AG09319 (cell line): ENCODE results near the gene IL6ST.
"Not testable (repeated sequence)": the region's sequence is repeated elsewhere in the genome, so short reads cannot be mapped to it uniquely, and the experiment has no call there.

Experiments
- DNase-seq: peaks from one replicate; pipeline ENCODE4 v3.0.0-alpha.2; 2010; ENCODE audit warnings: low read depth; ENCODE audit errors: extremely low read depth
- CTCF ChIP-seq: IDR thresholded peaks from 2 replicates; pipeline ENCODE4 v1.5.1; 2011; ENCODE audit warnings: low read depth, mild to moderate bottlenecking, inconsistent platforms, low read length, moderate library complexity

IL6ST gene

DNA sequence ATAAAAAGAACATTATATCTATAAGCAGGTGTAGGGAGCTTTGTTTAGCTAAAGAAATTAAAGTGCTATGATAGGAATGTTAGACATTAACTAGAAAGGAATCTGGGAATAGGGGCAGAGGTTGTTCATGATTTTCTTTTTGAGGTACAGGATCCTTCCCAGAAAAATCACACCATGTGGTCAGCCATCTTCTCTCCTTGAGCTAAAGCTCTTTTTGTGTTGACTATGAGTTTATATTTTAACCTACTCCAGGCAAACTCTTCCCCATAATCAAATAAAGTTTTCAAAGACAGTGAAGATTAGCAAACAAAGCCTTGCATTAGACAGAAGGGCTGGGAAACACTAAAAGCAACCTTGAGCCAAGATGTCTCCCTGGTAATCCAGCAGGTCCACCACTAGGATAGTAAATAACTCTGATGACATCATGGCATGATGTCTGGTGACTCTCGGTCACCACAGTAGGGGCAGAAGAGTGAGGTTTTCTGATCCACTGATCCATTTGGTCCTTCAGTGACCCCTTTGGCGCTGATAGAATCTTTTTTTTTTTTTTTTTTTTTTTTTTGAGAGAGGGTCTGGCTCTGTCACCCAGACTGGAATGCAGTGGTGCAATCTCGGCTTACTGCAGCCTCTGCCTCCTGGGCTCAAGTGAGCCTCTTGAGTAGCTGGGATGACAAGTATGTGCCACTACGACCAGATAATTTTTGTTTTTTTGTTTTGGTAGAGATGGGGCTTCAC, 30.6 kb upstream of the IL6ST start:
- TF ChIP-seq CTCF: no peak
- no peak for DNase-seq

- no peak for DNase-seq
- no peak for TF ChIP-seq CTCF
Measured at GRCh38 chr5:56024810-56025150, 30.0 kb upstream of the IL6ST start.

DNA sequence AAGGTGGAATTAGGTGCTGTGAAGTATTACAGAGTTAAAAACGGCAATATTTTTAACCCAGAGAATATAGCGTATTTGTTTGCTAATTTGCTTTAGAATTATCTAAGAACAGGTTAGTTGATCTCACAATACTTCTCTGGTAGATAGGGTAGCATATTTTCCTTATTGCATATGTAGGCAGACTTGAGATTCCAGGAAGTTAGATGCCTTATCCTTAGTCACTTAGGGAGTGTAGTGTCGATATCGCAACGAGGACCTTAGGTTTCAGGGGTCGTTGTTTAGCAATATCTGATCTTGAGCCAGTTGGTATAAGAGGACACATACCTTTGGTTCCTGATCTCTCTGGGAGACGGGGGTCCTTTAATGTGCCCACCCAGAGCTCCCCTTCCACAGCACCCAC, 28.5 kb upstream of the IL6ST start:
- no peak for DNase-seq
- TF ChIP-seq CTCF: no peak

- no peak for TF ChIP-seq CTCF
- DNase-seq: peak; percentile 74
Measured at GRCh38 chr5:56019306-56020272, 24.8 kb upstream of the IL6ST start.

DNA sequence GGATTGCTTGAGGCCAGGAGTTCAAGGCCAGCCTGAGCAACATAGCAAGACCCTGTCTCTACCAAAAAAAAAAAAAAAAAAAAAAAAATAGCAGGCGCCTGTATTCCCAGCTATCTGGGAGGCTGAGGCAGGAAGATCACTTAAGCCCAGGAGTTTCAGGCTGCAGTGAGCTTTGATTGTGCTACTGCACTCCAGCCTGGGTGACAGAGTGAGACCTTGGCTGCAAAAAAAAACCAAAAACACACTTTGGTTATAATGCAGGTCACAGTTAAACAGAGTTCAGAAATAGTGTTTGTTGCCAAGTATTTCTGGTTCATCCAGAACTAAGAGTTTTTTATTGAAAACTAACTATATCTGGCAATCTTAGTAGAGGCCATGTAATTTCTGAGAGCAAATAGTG, 24.1 kb upstream of the IL6ST start:
- no peak for TF ChIP-seq CTCF

GRCh38 chr5:56014701-56015100, 19.9 kb upstream of the IL6ST start:
- not testable (repeated sequence) for DNase-seq

More for the DNA sequence above, 24.1 kb upstream of the IL6ST start:
- no peak for DNase-seq

DNA sequence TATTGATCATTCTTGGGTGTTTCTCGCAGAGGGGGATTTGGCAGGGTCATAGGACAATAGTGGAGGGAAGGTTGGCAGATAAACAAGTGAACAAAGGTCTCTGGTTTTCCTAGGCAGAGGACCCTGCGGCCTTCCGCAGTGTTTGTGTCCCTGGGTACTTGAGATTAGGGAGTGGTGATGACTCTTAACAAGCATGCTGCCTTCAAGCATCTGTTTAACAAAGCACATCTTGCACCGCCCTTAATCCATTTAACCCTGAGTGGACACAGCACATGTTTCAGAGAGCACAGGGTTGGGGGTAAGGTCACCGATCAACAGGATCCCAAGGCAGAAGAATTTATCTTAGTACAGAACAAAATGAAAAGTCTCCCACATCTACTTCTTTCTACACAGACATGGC, 19.2 kb upstream of the IL6ST start:
- DNase-seq: not testable (repeated sequence)

GRCh38 chr5:56012281-56012963, 17.7 kb upstream of the IL6ST start:
- no peak for TF ChIP-seq CTCF
- DNase-seq: no peak
